Activated CD4-positive, alpha-beta T cell treated with anti-CD3 and anti-CD28 coated beads, Interleukin-2, amount 50 U/mL, for 48 hours (primary cell): Measurements from ENCODE around the gene SLC49A4.
"Not testable (repeated sequence)": the region's sequence is repeated elsewhere in the genome, so short reads cannot be mapped to it uniquely, and the experiment has no call there.

Experiments used
- DNase-seq, 2 experiments: peaks; one replicate each; pipeline ENCODE4 v3.0.0-alpha.2; 2020

Gene SLC49A4

GRCh38 chr3:122794779-122795673 lies at the start of gene SLC49A4:
Gene SLC49A4 (plus strand): TSS chr3:122795069. CDS start chr3:122795193, 124 bp downstream.
- DNase-seq = peak; percentile 68 to 74

- no peak for DNase-seq
Measured at GRCh38 chr3:122745369-122746021, 49.4 kb upstream of the SLC49A4 start.

GRCh38 chr3:122747295-122747694 lies 47.6 kb upstream of the SLC49A4 start:
- DNase-seq = not testable (repeated sequence)

- DNase-seq = no peak
Measured at GRCh38 chr3:122748347-122748746, 46.5 kb upstream of the SLC49A4 start.

GRCh38 chr3:122754929-122755328 lies 39.9 kb upstream of the SLC49A4 start:
- DNase-seq = no peak

- no peak for DNase-seq
Measured at GRCh38 chr3:122755491-122755890, 39.4 kb upstream of the SLC49A4 start.

- DNase-seq = no peak
Measured at GRCh38 chr3:122758877-122759560, 35.9 kb upstream of the SLC49A4 start.

GRCh38 chr3:122760453-122761271 lies 34.2 kb upstream of the SLC49A4 start:
- DNase-seq = no peak

GRCh38 chr3:122766430-122766829 lies 28.4 kb upstream of the SLC49A4 start:
- no peak for DNase-seq

GRCh38 chr3:122767540-122768372 lies 27.1 kb upstream of the SLC49A4 start:
- DNase-seq = no peak

- no peak for DNase-seq
Measured at GRCh38 chr3:122770521-122771202, 24.2 kb upstream of the SLC49A4 start.

- DNase-seq = no peak
Measured at GRCh38 chr3:122772827-122773226, 22.0 kb upstream of the SLC49A4 start.

- no peak for DNase-seq
Measured at GRCh38 chr3:122773944-122774509, 20.8 kb upstream of the SLC49A4 start.

- no peak for DNase-seq
Measured at GRCh38 chr3:122774564-122774963, 20.3 kb upstream of the SLC49A4 start.

GRCh38 chr3:122776675-122777468 lies 18.0 kb upstream of the SLC49A4 start:
- DNase-seq = no peak

GRCh38 chr3:122777563-122777962 lies 17.3 kb upstream of the SLC49A4 start:
- DNase-seq = no peak

- no peak for DNase-seq
Measured at GRCh38 chr3:122782804-122783203, 12.1 kb upstream of the SLC49A4 start.

GRCh38 chr3:122784436-122784835 lies 10.4 kb upstream of the SLC49A4 start:
- no peak for DNase-seq

- no peak for DNase-seq
Measured at GRCh38 chr3:122785231-122785630, 9.6 kb upstream of the SLC49A4 start.

GRCh38 chr3:122786066-122786465 lies 8.8 kb upstream of the SLC49A4 start:
- DNase-seq = no peak
